Suprapubic skin (tissue), 4 donors: ENCODE data around the gene CCDC69. TPM values are rescaled to one million over a fixed set of nuclear protein-coding genes. Genes with fewer than 3 reads are reported as not detected.

Experiments used
- DNase-seq, 2 donors: peaks; one replicate each; pipeline ENCODE4 v3.0.0-alpha.2; 2019; ENCODE audit warnings: low spot score in 2 of 2
- H3K27ac ChIP-seq: fragments of 200-600 bp; sonication (generic); one replicate; pipeline ENCODE4 v1.5.1; 2019
- H3K27me3 ChIP-seq: fragments of 200-600 bp; sonication (generic); one replicate; pipeline ENCODE4 v1.5.1; 2019
- H3K36me3 ChIP-seq: fragments of 200-600 bp; sonication (generic); one replicate; pipeline ENCODE4 v1.5.1; 2019
- H3K4me1 ChIP-seq: fragments of 200-600 bp; sonication (generic); one replicate; pipeline ENCODE4 v1.5.1; 2019
- H3K4me3 ChIP-seq: fragments of 200-600 bp; sonication (generic); one replicate; pipeline ENCODE4 v1.5.1; 2019; ENCODE audit warnings: mild to moderate bottlenecking
- H3K9me3 ChIP-seq: fragments of 200-600 bp; sonication (generic); one replicate; pipeline ENCODE4 v1.5.1; 2019
- EP300 ChIP-seq: sonication (generic); formaldehyde crosslinking; IDR thresholded peaks from one replicate; pipeline ENCODE4 v1.6.1; 2017; ENCODE audit warnings: antibody characterized with exemption
- POLR2A ChIP-seq, 2 donors: fragments of 450-650 bp; IDR thresholded peaks; one replicate each; pipeline ENCODE4 v1.6.1; 2017; ENCODE audit warnings: antibody characterized with exemption in 2 of 2, mild to moderate bottlenecking in 2 of 2, moderate library complexity in 2 of 2
- POLR2AphosphoS5 ChIP-seq, 3 donors: sonication (generic); formaldehyde crosslinking; IDR thresholded peaks; one replicate each; pipeline ENCODE4 v1.6.1; 2017; ENCODE audit warnings: antibody characterized with exemption in 3 of 3
- WGBS: methylation state at CpG from one replicate; pipeline ENCODE4 v1.1.5; 2018; 5-methylcytosine and 5-hydroxymethylcytosine counted together
- total RNA-seq, 4 donors: library from RNA; depleted of rRNA; stranded (reverse); fragments of >200 nt; gene quantifications; one replicate each; pipeline ENCODE4 v1.1.0, GENCODE V29; 2016
- TF ChIP-seq, protein P1 (sequence below), 2 donors: fragments of 200-600 bp in 1 of 2; fragments of 450-650 bp in 1 of 2; sonication (generic) in 1 of 2; IDR thresholded peaks; one replicate each; pipeline ENCODE4 v1.5.1; 2016 to 2019; ENCODE audit warnings: antibody characterized with exemption in 2 of 2, mild to moderate bottlenecking in 1 of 2, moderate library complexity in 1 of 2

CCDC69 gene
- total RNA-seq, 4 donors from 2014 or later, result 11.5 to 32.3 (median 26.8) TPM

DNA sequence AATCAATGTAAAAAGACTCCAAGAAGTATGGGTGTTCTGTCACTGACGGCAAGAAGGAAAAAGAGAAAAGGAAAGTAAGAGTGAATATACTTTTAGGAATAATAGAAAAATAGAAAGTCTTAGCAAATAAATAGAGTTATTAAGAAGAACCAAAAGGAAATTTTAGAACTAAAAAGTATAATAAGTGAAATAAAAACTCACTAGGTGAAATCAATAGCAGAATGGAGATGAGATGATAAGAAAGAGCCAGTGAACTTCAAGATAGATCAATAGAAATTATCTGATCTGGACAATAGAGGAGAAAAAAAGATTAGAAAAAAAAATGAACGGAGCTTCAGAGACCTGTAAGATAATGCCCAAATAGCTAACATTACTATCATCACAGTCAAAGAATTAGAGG is 34.7 kb downstream of the CCDC69 start:
- no peak for DNase-seq
- Histone ChIP-seq H3K4me3 (no peak overlapping the region), H3K9me3 (peaks cover 6% of the 10 kb centered on the region), H3K27ac (no peak overlapping the region), H3K27me3 (no peaks in the 10 kb centered on the region), H3K4me1 (no peaks in the 10 kb centered on the region), H3K36me3 (no peaks in the 10 kb centered on the region)
- 89% methylated on average over 2 of the region's 2 CpGs for WGBS
- TF ChIP-seq POLR2AphosphoS5 (IDR thresholded peaks at IDR 0.05) (no peak), POLR2A (IDR thresholded peaks at IDR 0.05) (no peak), EP300 (no peak)
- TF ChIP-seq, protein P1, sequence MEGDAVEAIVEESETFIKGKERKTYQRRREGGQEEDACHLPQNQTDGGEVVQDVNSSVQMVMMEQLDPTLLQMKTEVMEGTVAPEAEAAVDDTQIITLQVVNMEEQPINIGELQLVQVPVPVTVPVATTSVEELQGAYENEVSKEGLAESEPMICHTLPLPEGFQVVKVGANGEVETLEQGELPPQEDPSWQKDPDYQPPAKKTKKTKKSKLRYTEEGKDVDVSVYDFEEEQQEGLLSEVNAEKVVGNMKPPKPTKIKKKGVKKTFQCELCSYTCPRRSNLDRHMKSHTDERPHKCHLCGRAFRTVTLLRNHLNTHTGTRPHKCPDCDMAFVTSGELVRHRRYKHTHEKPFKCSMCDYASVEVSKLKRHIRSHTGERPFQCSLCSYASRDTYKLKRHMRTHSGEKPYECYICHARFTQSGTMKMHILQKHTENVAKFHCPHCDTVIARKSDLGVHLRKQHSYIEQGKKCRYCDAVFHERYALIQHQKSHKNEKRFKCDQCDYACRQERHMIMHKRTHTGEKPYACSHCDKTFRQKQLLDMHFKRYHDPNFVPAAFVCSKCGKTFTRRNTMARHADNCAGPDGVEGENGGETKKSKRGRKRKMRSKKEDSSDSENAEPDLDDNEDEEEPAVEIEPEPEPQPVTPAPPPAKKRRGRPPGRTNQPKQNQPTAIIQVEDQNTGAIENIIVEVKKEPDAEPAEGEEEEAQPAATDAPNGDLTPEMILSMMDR (IDR thresholded peaks at IDR 0.05), result no peak

DNA sequence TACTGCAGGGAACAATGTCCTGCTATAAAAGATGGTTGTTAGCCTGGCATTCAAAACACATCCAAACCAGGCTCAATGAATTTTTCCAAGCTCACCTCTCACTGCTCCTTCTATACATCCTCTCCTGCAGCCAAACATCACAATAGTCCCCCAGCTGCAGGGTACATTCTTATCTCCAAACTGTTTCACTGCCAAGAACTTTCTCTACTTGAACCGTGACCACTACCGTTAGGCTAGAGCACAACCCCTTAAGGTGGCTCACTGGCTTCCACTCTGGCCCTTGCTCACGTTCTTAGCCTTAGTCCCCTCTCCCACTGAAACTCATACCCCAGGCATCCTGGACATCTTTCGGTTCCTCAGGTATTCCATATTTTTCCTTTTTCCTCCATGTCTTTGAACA is 37.4 kb downstream of the CCDC69 start:
- Histone ChIP-seq H3K4me3 (no peak overlapping the region), H3K9me3 (peaks cover 4% of the 10 kb centered on the region), H3K27ac (no peak overlapping the region), H3K36me3 (no peaks in the 10 kb centered on the region), H3K4me1 (no peaks in the 10 kb centered on the region), H3K27me3 (no peaks in the 10 kb centered on the region)
- WGBS, result 90% methylated on average over 4 of the region's 4 CpGs
- TF ChIP-seq POLR2A (IDR thresholded peaks at IDR 0.05), result no peak
- TF ChIP-seq, protein P1 (IDR thresholded peaks at IDR 0.05), result no peak
- no peak for TF ChIP-seq POLR2AphosphoS5 (IDR thresholded peaks at IDR 0.05)
- TF ChIP-seq EP300, result no peak
- DNase-seq, result peak in 1 of 2 donors; percentile 13

DNA sequence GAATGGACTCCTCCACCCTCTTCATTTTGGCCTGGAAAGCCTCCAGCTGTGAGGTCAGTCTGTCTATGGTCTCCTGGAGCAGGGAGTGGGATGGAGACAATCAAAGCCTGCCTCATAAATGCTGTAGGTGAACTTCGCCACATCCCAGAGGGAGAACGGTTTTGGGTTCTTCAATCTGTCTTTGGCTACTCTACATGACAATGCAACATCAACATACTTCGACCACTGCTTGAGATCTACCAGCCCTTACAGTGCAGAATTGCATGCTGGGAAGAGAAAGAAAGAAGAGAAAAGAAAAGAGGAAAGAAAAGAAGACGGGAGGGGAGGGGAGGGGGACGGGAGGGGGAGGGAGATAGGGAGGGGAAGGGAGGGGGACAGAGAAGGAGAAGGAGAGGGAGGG is 37.8 kb downstream of the CCDC69 start:
- Histone ChIP-seq H3K36me3 (no peaks in the 10 kb centered on the region), H3K27me3 (no peaks in the 10 kb centered on the region), H3K9me3 (no peaks in the 10 kb centered on the region), H3K4me1 (no peaks in the 10 kb centered on the region), H3K27ac (no peak overlapping the region), H3K4me3 (no peak overlapping the region)
- DNase-seq, result peak in 1 of 2 donors; percentile 34
- TF ChIP-seq EP300 (no peak), POLR2AphosphoS5 (IDR thresholded peaks at IDR 0.05) (no peak), POLR2A (IDR thresholded peaks at IDR 0.05) (no peak)
- TF ChIP-seq, protein P1 (IDR thresholded peaks at IDR 0.05), result no peak
- 74% methylated on average over 5 of the region's 5 CpGs for WGBS

DNA sequence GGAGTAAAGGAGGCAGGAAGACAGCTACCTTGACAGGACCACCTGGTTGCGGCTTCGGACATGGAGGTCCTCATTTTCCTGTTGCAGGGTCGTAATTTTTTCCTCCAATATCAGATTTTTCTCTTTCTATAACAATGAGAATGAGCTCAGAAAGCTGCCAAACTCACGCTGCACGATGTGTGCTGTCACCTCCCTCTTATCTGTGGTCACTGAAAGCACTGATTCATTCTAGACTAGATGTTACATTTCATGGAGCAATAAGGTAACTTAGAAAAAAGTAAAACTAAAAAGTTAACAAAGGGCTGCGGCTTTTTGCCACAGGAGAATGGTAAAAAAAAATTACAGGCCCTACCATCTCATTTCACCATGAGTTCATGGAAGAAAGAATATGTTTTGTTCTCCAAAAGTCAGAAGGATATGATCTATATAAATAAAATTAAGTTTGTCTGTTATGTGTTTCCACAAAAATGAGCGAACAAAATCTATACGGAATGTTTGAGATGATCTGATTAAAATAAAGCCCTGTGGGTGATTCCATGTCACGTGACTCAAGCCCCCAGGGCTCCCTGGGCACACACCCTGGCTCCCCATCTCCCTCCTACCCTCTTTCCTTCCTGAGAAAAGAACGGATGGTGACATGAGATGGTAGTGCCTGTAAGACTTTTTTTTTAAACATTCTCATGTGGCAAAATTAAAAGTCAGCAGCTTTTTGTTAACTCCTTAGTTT is 39.4 kb downstream of the CCDC69 start:
- Histone ChIP-seq H3K27ac (no peak overlapping the region), H3K4me3 (no peak overlapping the region), H3K36me3 (no peaks in the 10 kb centered on the region), H3K9me3 (no peaks in the 10 kb centered on the region), H3K27me3 (no peaks in the 10 kb centered on the region), H3K4me1 (no peaks in the 10 kb centered on the region)
- 80% methylated on average over 10 of the region's 10 CpGs for WGBS
- peak in 1 of 2 donors; percentile 31 for DNase-seq
- no peak for TF ChIP-seq EP300
- TF ChIP-seq POLR2A (IDR thresholded peaks at IDR 0.05), result no peak

DNA sequence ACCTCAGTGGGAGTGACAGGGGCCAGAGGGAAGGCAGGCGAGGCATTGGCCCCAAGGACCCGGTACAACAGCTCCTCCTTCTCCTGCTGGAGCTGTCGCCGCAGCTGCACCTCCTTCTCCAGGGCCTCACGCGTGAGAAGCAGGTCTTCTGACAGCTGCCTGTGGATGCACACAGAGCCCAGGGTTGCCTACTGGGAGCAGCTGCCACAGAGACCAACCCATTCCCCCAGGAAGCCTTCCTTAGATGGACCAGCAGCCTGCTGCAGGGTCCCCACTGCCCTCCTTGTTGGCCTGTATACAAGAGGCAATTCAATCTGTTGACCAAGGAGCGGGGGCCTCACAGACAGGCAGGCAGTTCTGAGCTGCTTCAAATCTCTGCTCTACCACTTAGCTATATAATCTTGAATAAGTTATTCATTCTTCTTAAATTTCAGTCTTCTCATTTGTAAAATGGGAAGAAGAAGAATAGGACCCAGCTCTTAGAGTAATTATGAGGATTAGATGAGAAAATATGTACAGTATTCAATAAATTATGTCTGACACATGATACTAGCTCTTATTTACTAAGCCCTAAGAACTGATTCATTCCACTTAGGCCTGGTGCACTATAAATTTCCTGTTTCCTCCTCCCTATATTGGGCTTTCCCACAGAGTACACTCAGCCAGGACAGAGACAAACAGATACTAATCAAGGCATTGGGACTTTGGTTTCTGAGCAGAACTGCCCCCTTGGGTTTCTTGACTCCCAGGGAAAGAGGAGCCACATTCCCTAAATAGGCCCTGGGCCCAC is 40.2 kb downstream of the CCDC69 start:
- no peak overlapping the region for H3K4me3 ChIP-seq
- no peaks in the 10 kb centered on the region for H3K4me1 ChIP-seq
- no peak for TF ChIP-seq EP300
- no peak for TF ChIP-seq POLR2AphosphoS5 (IDR thresholded peaks at IDR 0.05)
- TF ChIP-seq, protein P1 (IDR thresholded peaks at IDR 0.05), result no peak
- no peak for TF ChIP-seq POLR2A (IDR thresholded peaks at IDR 0.05)
- DNase-seq, result peak in 1 of 2 donors; percentile 44
- no peaks in the 10 kb centered on the region for H3K36me3 ChIP-seq
- no peaks in the 10 kb centered on the region for H3K27me3 ChIP-seq
- H3K9me3 ChIP-seq, result no peaks in the 10 kb centered on the region
- whole genome bisulfite sequencing, result 88% methylated on average over 3 of the region's 7 CpGs
- no peak overlapping the region for H3K27ac ChIP-seq
